NCI-H2107 treated with DMSO at 0.1 percent for 48 hours (cell line): ENCODE data around the gene BLOC1S5.

ENCODE experiments used
- DNase-seq: peaks from one replicate; lab custom pipeline; 2025; ENCODE audit not compliant: unreplicated experiment; lab: John Stamatoyannopoulos, UW

The BLOC1S5 gene, protein sequence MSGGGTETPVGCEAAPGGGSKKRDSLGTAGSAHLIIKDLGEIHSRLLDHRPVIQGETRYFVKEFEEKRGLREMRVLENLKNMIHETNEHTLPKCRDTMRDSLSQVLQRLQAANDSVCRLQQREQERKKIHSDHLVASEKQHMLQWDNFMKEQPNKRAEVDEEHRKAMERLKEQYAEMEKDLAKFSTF

GRCh38 chr6:8063761-8064637 lies at the start of gene BLOC1S5:
TSS of gene BLOC1S5 (minus strand) at chr6:8064389. CDS start at chr6:8064376, 13 bp downstream.
- DNase-seq, result peak; percentile 84

GRCh38 chr6:8113131-8113654 lies 49.0 kb upstream of the BLOC1S5 start:
- no peak for DNase-seq

DNA sequence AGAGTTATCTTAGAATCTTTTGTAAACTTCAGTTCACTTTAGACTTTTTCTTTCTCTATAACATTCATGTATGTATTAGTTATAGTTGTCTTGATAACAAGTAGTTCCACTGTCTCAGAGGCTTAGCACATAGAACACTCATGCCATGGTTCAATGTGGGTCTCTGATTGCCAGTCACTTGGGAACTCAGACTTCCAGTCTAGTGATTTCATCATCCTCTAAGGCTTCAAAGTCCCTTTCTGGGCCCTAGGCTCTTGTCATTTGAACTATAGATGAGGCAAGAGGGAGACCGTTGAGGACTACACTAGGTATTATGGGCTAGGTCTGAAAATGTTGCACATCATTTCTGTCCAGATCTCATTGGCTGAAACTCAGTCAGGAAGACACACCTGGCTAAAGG lies 46.5 kb upstream of the BLOC1S5 start:
- DNase-seq, result no peak

DNA sequence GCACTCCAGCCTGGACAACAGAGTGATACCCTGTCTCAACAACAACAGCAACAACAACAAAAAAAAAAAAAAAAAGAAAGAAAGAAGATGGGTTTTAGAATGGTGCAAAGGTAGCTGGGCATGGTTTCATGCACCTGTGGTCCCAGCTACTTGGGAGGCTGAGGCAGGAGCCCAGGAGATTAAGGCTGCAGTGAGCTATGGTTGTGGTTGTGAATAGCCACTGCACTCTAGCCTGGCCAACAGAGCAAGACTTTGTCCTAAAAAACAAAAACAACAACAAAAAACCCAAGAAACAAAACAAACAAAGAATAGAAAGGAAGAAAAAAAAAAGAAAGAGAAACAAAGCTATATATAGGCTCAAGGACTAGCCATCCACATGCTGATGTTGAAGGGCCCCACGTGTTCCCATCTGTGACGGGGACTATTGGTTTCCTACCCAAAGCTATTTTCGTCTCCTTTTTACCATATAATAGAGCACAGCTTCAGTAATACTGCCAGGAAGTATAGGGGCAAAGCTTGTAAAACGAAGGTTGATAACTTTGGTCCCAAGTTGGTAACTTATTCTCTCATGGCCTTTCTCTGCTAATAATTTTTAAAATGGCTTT lies 46.0 kb upstream of the BLOC1S5 start:
- DNase-seq, result no peak

GRCh38 chr6:8108759-8109539 lies 44.8 kb upstream of the BLOC1S5 start:
- DNase-seq, result no peak

GRCh38 chr6:8108031-8108660 lies 44.0 kb upstream of the BLOC1S5 start:
- DNase-seq, result no peak

- no peak for DNase-seq
Measured at GRCh38 chr6:8105791-8106190, 41.6 kb upstream of the BLOC1S5 start.

- no peak for DNase-seq
Measured at GRCh38 chr6:8103726-8104125, 39.5 kb upstream of the BLOC1S5 start.

DNA sequence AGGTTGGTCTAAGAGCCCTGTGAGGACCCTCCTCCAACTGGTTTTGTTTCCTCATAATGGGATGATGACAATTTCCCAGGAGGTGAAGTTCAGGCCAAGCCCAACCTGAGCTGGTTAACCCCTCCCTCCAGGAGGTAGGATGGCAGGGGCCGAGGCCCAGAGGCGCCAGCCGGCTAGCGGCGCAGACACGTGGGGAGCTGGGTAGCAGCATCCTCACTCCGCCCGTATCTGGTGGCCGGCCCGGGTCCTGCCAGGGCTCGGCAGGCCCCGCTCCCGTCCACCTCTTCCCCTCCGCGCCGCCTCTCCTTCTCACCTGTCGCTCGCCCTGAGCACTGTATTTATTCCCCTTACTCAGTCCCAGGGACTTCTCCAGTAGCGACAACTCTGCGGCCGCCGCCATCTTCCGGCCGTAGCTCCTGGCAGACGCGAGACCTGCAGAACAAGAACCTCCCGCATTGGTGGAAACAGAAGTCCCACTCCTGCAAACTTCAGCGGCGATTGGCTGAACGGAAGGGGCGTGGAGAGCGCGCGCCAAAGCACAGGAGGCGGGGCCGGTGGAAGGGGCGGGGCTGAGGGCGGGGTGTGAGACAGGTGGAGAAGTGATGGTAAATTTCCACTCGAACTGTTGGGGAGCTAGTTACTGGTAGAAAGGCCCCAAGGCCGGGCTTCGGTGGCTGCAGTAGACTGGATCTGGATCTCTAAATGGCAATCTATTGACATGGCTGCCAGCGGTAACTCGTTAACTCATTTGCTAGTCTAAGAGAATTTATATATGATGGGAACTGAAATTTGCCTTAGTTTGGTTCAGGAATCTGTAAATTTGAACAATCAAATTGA lies 38.2 kb upstream of the BLOC1S5 start, which contains the start of gene EEF1E1:
TSS of gene EEF1E1 (minus strand) at position 427 of the 837 bp plus-strand sequence. CDS start at position 400, 27 bp downstream.
- DNase-seq, result peak; percentile 86

DNA sequence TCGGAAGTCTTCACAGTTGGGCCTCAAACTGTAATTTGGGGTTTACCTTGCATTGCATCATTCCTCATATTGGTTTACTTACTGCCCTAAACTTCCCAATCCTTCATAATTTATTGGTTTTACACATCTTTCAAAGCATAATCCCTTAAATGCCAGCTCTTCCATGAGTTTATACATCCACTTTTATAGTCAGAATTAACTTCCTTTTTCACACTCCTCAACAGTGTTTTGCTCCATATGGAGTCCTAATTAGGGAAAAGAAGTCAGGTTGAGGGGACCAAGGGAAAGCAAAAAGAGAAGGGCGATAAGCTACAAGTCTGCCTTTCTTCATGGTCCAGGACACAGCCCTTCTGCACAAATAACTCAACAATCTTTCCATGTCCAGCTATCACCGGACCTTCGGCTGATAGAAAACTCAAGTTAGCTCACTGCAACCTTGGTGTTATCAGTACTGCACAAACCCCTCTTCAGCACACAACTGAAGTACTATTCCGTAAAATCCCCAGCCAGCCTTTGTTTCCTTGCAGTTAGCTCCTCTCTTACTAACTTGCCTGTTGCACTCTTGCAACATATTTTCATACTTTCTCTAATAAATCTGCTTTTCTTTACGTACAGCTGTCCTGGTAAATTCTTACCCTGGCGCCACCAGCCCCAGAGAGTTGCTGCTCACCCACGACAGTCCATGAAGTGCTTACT lies 36.1 kb upstream of the BLOC1S5 start:
- DNase-seq, result no peak

GRCh38 chr6:8090650-8091049 lies 26.5 kb upstream of the BLOC1S5 start:
- DNase-seq, result no peak

GRCh38 chr6:8088886-8089285 lies 24.7 kb upstream of the BLOC1S5 start:
- DNase-seq, result no peak

- no peak for DNase-seq
Measured at GRCh38 chr6:8087870-8088754, 23.9 kb upstream of the BLOC1S5 start.

DNA sequence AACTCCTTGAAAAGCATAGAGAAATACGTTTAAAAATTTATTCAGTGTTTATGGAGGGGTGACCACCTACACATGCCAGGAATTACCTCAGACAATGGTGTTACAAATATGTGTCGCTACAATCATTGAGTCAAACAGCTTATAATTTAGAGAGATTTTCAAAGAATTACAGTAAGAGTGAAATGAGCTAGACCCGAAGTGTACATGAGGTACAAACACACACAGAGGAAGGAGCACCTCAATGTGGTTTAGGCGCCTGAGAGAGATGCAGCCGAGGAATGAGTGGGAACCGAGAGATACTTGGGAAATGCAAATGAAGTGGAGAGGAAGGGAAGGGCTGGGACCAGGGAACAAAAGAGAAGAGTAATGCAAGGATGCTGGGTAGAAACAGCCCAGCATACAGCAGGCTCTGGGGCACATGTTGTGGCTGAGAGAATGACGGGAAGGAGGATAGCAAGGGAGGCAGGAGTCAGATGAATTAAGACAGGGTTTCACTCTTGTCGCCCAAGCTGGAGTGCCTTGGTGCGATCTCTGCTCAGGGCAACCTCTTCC lies 22.6 kb upstream of the BLOC1S5 start:
- DNase-seq, result no peak

- no peak for DNase-seq
Measured at GRCh38 chr6:8085053-8085511, 20.9 kb upstream of the BLOC1S5 start.

DNA sequence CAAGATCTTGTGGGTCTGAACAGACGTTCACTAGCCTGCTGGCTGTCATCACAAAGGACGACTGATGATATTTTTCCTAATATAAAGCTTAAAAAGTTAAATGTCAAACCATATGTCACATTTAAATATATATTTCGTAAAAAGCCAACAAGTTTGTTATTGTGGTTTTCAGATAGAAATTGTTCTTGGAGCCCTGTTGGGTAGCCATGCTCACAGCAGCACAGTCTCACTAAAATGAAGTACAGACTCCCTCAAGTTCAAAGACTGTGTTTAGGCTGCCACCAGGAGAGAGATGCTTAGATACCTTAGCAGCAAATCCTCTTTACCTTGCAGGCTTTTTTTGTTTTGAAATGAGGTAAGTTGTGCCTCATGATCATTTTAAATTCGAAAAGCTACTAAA lies 20.4 kb upstream of the BLOC1S5 start:
- DNase-seq, result no peak
